Duodenal mucosa (tissue), 2 donors: ENCODE results near the gene MRGPRX3.

ENCODE experiments used
- H3K27ac ChIP-seq: one replicate; pipeline ENCODE4 v1.7.0; 2013; ENCODE audit warnings: low read depth, low read length
- H3K27me3 ChIP-seq, 2 donors: one replicate each; pipeline ENCODE4 v1.7.0; 2013; ENCODE audit warnings: low read length in 2 of 2, control low read depth in 1 of 2; ENCODE audit not compliant: insufficient read depth in 2 of 2, control insufficient read depth in 1 of 2
- H3K36me3 ChIP-seq, 2 donors: one replicate each; pipeline ENCODE4 v1.7.0; 2013; ENCODE audit warnings: low read length in 2 of 2, control low read depth in 1 of 2; ENCODE audit not compliant: insufficient read depth in 2 of 2, control insufficient read depth in 1 of 2
- H3K4me1 ChIP-seq, 2 donors: one replicate each; pipeline ENCODE4 v1.7.0; 2013; ENCODE audit warnings: low read length in 2 of 2, control low read depth in 1 of 2; ENCODE audit not compliant: insufficient read depth in 2 of 2, control insufficient read depth in 1 of 2
- H3K4me3 ChIP-seq, 2 donors: one replicate each; pipeline ENCODE4 v1.7.0; 2013; ENCODE audit warnings: low read length in 2 of 2, low read depth in 1 of 2
- H3K9ac ChIP-seq, 2 donors: one replicate each; pipeline ENCODE4 v1.7.0; 2013; ENCODE audit warnings: low read length in 2 of 2, low read depth in 1 of 2
- H3K9me3 ChIP-seq, 2 donors: one replicate each; pipeline ENCODE4 v1.7.0; 2013; ENCODE audit warnings: low read length in 2 of 2, control low read depth in 1 of 2; ENCODE audit not compliant: control insufficient read depth in 1 of 2

The MRGPRX3 gene

GRCh38 chr11:18132341-18132740, at the start of gene MRGPRX3:
Gene MRGPRX3, plus strand, starts transcription at chr11:18132571. Its CDS starts 4,632 bp downstream, at chr11:18137203.
- Histone ChIP-seq H3K4me3 (no peak within 1 kb of the TSS), H3K9ac (no peak within 1 kb of the TSS), H3K27ac (no peak within 1 kb of the TSS), H3K27me3 (no peaks in the 10 kb centered on the region), H3K4me1 (no peaks in the 10 kb centered on the region), H3K36me3 (no peaks in the 10 kb centered on the region), H3K9me3 (no peaks in the 10 kb centered on the region)

- H3K9ac ChIP-seq = no peak overlapping the region
- H3K9me3 ChIP-seq = no peaks in the 10 kb centered on the region
- no peak overlapping the region for H3K4me3 ChIP-seq
- peaks cover 0 to 58% of the 10 kb centered on the region in 2 donors for H3K36me3 ChIP-seq
- H3K27ac ChIP-seq = no peak overlapping the region
- H3K4me1 ChIP-seq = no peaks in the 10 kb centered on the region
- H3K27me3 ChIP-seq = no peaks in the 10 kb centered on the region
Observed at GRCh38 chr11:18088366-18088765, 44.0 kb upstream of the MRGPRX3 start.

GRCh38 chr11:18088966-18089365, 43.4 kb upstream of the MRGPRX3 start:
- Histone ChIP-seq H3K9me3 (no peaks in the 10 kb centered on the region), H3K4me3 (no peak overlapping the region), H3K36me3 (peaks cover 0 to 64% of the 10 kb centered on the region in 2 donors), H3K4me1 (peaks cover 4% of the 10 kb centered on the region in 2 donors), H3K27ac (no peak overlapping the region), H3K27me3 (no peaks in the 10 kb centered on the region), H3K9ac (no peak overlapping the region)

DNA sequence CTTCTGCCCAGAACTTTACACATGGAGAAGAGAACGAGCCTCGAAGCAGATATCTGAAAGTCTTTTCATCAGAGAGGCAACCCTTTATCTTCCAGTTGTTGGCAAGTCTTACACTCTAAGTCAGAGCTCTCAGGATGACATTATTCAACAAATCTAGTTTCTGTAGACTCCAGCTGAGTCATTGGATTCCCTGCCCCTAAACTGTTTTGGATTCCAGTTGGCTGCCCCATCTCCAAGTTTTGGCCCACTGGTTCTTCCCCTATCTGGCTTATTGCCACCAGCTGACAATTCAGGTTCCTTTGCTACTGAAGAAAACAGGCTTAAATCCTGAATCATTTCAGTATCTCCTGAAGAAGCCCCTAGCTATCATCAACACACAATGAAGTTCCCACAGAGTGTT, 40.6 kb upstream of the MRGPRX3 start:
- peaks cover 7 to 10% of the 10 kb centered on the region in 2 donors for H3K4me1 ChIP-seq
- H3K27me3 ChIP-seq = no peaks in the 10 kb centered on the region
- no peak overlapping the region for H3K4me3 ChIP-seq
- no peak overlapping the region for H3K27ac ChIP-seq
- no peak overlapping the region for H3K9ac ChIP-seq
- no peaks in the 10 kb centered on the region for H3K9me3 ChIP-seq
- H3K36me3 ChIP-seq = peaks cover 3 to 80% of the 10 kb centered on the region in 2 donors

DNA sequence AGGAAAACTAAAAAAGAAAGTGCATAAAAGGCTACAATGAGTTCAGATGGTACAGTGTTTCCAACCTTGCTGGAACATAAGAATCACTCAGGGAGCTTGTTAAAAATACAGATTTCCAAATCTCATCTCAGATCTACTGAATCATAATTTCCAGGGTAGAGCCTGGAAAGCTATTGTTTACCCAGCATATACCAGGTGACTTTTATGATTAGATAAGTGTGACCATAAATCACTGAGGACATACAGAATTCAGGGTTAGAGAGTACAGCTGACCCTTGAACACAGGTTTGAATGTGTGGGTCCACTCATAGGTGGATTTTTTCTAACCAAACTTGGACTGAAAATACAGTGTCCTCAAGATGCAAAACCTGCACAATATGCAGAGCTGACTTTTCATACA, 38.4 kb upstream of the MRGPRX3 start:
- Histone ChIP-seq H3K9me3 (no peaks in the 10 kb centered on the region), H3K4me3 (no peak overlapping the region), H3K36me3 (peaks cover 3 to 67% of the 10 kb centered on the region in 2 donors), H3K4me1 (peaks cover 7 to 10% of the 10 kb centered on the region in 2 donors), H3K27me3 (no peaks in the 10 kb centered on the region), H3K9ac (no peak overlapping the region), H3K27ac (no peak overlapping the region)

GRCh38 chr11:18100926-18101656, 31.3 kb upstream of the MRGPRX3 start:
- H3K27me3 ChIP-seq = no peaks in the 10 kb centered on the region
- H3K4me3 ChIP-seq = no peak overlapping the region
- H3K9me3 ChIP-seq = no peaks in the 10 kb centered on the region
- peaks cover 0 to 26% of the 10 kb centered on the region in 2 donors for H3K36me3 ChIP-seq
- H3K9ac ChIP-seq = no peak overlapping the region
- H3K27ac ChIP-seq = no peak overlapping the region
- H3K4me1 ChIP-seq = peaks cover 5 to 7% of the 10 kb centered on the region in 2 donors

DNA sequence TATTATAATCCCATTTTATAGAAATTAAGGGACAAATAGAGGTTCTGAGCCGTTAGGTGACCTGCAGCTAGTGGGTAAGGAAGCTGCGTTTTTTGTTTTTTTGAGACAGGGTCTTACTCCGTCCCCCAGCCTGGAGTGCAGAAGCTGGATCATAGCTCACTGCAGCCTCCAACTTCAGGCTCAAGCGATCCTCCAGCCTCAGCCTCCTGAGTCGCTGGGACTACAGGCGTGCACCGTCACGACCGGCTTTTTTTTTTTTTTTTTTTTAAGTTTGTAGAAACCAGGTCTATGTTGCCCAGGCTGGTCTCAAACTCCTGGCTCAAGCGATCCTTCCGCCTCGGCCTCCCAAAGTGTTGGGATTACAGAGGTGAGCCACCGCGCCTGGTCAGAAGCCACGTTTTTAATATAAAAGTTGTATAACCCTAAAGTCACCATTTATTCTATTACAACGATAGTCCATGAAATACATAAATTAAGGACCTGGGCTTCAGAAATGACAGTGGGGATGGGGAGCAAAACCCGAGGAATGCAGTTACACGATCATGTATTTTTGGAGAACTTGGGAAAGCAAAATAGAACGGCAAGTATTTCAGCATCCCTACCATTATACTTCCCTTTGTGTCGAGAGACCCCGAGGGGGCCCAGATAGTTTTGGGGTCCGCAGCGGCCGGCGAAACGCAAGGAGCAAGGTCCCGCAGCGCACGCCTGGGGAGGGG, 27.1 kb upstream of the MRGPRX3 start:
- H3K36me3 ChIP-seq = peaks cover 0 to 10% of the 10 kb centered on the region in 2 donors
- peaks cover 5 to 9% of the 10 kb centered on the region in 2 donors for H3K4me1 ChIP-seq
- no peaks in the 10 kb centered on the region for H3K27me3 ChIP-seq
- peak overlapping the region; percentile 80 to 97 for H3K4me3 ChIP-seq
- H3K9me3 ChIP-seq = no peaks in the 10 kb centered on the region
- H3K27ac ChIP-seq = no peak overlapping the region
- peak overlapping the region; percentile 75 to 94 for H3K9ac ChIP-seq

- H3K9me3 ChIP-seq = no peaks in the 10 kb centered on the region
- H3K4me1 ChIP-seq = peaks cover 5 to 9% of the 10 kb centered on the region in 2 donors
- H3K4me3 ChIP-seq = peak within 1 kb of the TSS; percentile 80 to 97
- H3K9ac ChIP-seq = peak within 1 kb of the TSS; percentile 75 to 94
- H3K36me3 ChIP-seq = peaks cover 0 to 8% of the 10 kb centered on the region in 2 donors
- peaks cover 0 to 5% of the 10 kb centered on the region in 2 donors for H3K27me3 ChIP-seq
- H3K27ac ChIP-seq = no peak within 1 kb of the TSS
Observed at GRCh38 chr11:18105802-18106574, 26.4 kb upstream of the MRGPRX3 start, which contains the start of gene SAAL1. Gene SAAL1, minus strand, starts transcription at chr11:18106082. Its CDS starts 41 bp downstream, at chr11:18106041.

DNA sequence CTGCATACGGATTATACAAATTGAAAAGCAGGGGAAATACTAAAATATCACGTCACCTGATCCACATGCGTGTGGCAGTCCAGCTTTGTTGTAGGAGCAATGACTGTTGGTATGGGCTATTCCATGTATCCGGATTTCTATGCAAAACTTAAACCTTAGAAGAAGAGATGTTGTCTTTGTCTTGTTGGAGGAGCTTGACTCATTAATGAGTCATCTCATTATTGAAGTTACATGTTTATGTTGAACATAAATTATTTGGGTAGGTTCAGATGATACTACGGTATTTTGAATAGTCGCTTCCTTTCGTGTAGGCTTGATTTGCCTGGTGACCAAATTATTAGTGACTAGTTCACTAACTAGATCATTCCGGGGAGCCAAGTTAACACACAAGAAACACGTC, 25.7 kb upstream of the MRGPRX3 start:
- Histone ChIP-seq H3K9ac (no peak overlapping the region), H3K36me3 (peaks cover 0 to 3% of the 10 kb centered on the region in 2 donors), H3K4me1 (peaks cover 5 to 9% of the 10 kb centered on the region in 2 donors), H3K9me3 (no peaks in the 10 kb centered on the region), H3K27me3 (peaks cover 0 to 7% of the 10 kb centered on the region in 2 donors), H3K27ac (no peak overlapping the region), H3K4me3 (no peak overlapping the region)
